Breast epithelium (tissue), 4 donors: ENCODE measurements around the gene LYST. TPM values are rescaled to one million over a fixed set of nuclear protein-coding genes. Genes with fewer than 3 reads are reported as not detected.

ENCODE experiments used
- DNase-seq, 2 donors: peaks; one replicate each; pipeline ENCODE4 v3.0.0-alpha.2; 2019; ENCODE audit warnings: low spot score in 2 of 2
- H3K27ac ChIP-seq, 2 donors: fragments of 200-600 bp; sonication (generic) in 1 of 2; one replicate each; pipeline ENCODE4 v1.5.1; 2016 to 2019; ENCODE audit warnings: mild to moderate bottlenecking in 1 of 2
- H3K27me3 ChIP-seq, 2 donors: fragments of 200-600 bp; sonication (generic) in 1 of 2; one replicate each; pipeline versions ENCODE4 v1.5.1 to v1.6.0; 2017 to 2019; ENCODE audit warnings: control low read depth in 1 of 2, mild to moderate bottlenecking in 1 of 2
- H3K36me3 ChIP-seq: fragments of 200-600 bp; one replicate; pipeline ENCODE4 v1.5.1; 2019
- H3K4me1 ChIP-seq, 2 donors: fragments of 200-600 bp; sonication (generic); one replicate each; pipeline ENCODE4 v1.5.1; 2016 to 2019; ENCODE audit warnings: control low read depth in 1 of 2
- H3K4me3 ChIP-seq, 3 donors: fragments of 200-600 bp; sonication (generic); 1 replicate in 2 of 3; 2 replicates in 1 of 3; pipeline ENCODE4 v1.5.1; 2016 to 2019; ENCODE audit warnings: mild to moderate bottlenecking in 3 of 3, moderate library complexity in 2 of 3
- H3K9me3 ChIP-seq, 2 donors: fragments of 200-600 bp; sonication (generic) in 1 of 2; one replicate each; pipeline ENCODE4 v1.5.1; 2016 to 2019; ENCODE audit warnings: control low read depth in 1 of 2
- POLR2A ChIP-seq: fragments of 450-650 bp; IDR thresholded peaks from one replicate; pipeline ENCODE4 v1.6.1; 2016; ENCODE audit warnings: antibody characterized with exemption, mild to moderate bottlenecking, moderate library complexity
- POLR2AphosphoS5 ChIP-seq, 3 donors: sonication (generic); formaldehyde crosslinking; IDR thresholded peaks; one replicate each; pipeline ENCODE4 v1.6.1; 2017; ENCODE audit warnings: antibody characterized with exemption in 3 of 3
- intact Hi-C: fragments of 100-400 bp; cut with DNase I; formaldehyde crosslinking; loops from one replicate; pipeline ENCODE4 v1.15.1; 2023; ENCODE audit warnings: low total_unique reads
- total RNA-seq, 3 donors: library from RNA; depleted of rRNA; stranded (reverse); fragments of >200 nt; gene quantifications; one replicate each; pipeline ENCODE4 v1.1.0, GENCODE V29; 2016
- TF ChIP-seq, protein P1 (sequence below), 3 donors: fragments of 450-650 bp; IDR thresholded peaks; one replicate each; pipeline ENCODE4 v1.5.1; 2016 to 2017; ENCODE audit warnings: antibody characterized with exemption in 3 of 3, mild to moderate bottlenecking in 3 of 3, moderate library complexity in 3 of 3

The LYST gene
- total RNA-seq, 3 donors from 2014 or later, result 63.3 to 78.3 (median 66.1) TPM

DNA sequence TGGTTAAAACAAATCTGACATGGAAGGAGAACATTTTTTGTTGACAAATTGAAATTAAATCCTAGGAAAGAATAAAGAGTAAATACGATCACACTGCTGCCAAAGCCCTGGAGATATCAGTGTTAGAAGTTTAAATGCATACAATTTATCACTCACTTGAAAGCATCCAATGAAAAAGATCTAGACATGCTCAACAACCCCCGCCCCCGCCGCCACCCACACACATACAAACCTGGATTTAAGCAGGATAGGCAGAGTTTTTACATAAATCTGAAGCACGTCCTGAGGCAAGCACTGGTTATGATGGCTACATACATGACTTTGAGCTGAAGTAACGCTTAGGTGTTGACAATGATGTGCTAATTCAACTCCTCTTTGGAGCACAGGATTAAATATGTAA lies 58.5 kb downstream of the LYST start:
- Histone ChIP-seq H3K27me3 (no peaks in the 10 kb centered on the region), H3K36me3 (no peaks in the 10 kb centered on the region), H3K9me3 (no peaks in the 10 kb centered on the region), H3K27ac (no peak overlapping the region), H3K4me3 (no peak overlapping the region), H3K4me1 (no peaks in the 10 kb centered on the region)
- intact Hi-C loops, result loop anchor here (2.0 kb wide), 1 partner anchor 53 kb away; no protein-coding TSS in a partner anchor
- TF ChIP-seq POLR2A (no peak), POLR2AphosphoS5 (IDR thresholded peaks at IDR 0.05) (no peak)
- TF ChIP-seq, protein P1, sequence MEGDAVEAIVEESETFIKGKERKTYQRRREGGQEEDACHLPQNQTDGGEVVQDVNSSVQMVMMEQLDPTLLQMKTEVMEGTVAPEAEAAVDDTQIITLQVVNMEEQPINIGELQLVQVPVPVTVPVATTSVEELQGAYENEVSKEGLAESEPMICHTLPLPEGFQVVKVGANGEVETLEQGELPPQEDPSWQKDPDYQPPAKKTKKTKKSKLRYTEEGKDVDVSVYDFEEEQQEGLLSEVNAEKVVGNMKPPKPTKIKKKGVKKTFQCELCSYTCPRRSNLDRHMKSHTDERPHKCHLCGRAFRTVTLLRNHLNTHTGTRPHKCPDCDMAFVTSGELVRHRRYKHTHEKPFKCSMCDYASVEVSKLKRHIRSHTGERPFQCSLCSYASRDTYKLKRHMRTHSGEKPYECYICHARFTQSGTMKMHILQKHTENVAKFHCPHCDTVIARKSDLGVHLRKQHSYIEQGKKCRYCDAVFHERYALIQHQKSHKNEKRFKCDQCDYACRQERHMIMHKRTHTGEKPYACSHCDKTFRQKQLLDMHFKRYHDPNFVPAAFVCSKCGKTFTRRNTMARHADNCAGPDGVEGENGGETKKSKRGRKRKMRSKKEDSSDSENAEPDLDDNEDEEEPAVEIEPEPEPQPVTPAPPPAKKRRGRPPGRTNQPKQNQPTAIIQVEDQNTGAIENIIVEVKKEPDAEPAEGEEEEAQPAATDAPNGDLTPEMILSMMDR (IDR thresholded peaks at IDR 0.05), result no peak
- no peak for DNase-seq

DNA sequence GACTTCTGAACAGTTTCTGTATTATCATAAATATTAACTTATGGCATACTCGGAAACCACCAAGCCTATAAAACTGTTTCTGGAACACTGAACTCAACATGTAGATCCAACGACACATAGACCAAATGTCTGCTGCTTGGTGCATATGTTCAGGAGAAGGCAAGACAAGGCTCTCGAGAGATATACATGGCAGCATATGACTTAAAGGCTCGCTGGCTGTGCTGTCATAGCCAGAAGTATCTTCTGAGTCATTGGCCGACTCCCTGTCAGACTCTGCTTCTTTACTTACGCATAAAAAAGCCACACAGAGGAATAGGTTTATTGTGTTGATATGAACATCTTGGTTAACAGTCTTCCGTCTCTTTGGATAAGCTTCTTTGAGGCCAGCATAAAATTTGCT lies 60.6 kb downstream of the LYST start:
- H3K4me3 ChIP-seq, result no peak overlapping the region
- intact Hi-C loops, result no loop called here
- H3K36me3 ChIP-seq, result no peaks in the 10 kb centered on the region
- DNase-seq, result no peak
- no peaks in the 10 kb centered on the region for H3K4me1 ChIP-seq
- TF ChIP-seq POLR2AphosphoS5 (IDR thresholded peaks at IDR 0.05) (no peak), POLR2A (no peak)
- TF ChIP-seq, protein P1 (IDR thresholded peaks at IDR 0.05), result no peak
- H3K9me3 ChIP-seq, result no peaks in the 10 kb centered on the region
- no peaks in the 10 kb centered on the region for H3K27me3 ChIP-seq
- no peak overlapping the region for H3K27ac ChIP-seq

DNA sequence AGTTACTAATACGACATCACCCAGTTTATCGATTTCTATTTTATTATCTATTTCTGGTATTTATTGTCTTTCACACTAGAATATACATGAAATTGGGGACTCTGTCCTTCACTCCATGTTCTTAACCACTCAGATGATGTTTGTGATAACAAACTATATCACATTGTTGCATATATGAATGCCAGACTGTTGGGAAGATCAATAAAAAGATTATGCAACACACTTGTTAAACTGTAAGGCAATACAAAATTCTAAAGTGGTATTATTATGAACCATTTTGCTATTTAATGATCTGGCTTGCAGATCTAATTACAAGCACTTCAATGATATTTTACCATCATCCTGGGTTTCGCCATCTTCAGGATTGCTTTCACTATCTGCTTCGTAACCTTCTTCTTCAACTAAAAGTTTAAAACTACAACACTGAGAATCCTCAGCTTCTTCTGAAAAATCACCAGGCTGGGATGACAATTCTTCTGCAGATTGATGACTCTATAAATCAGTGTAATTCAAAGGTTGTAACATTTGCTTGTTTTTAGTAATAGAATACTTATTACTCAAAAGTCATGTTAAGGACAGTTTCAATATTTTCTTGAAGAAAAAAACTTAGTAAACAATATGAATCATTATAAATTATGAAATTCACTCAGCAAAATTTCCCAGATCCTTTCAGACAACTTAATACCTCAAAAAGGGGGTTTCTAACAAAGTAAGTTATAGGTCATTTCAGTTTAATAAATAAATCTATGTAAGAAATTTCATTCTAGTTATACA lies 63.9 kb downstream of the LYST start:
- Histone ChIP-seq H3K9me3 (no peaks in the 10 kb centered on the region), H3K36me3 (no peaks in the 10 kb centered on the region), H3K4me3 (no peak overlapping the region), H3K27me3 (no peaks in the 10 kb centered on the region), H3K27ac (no peak overlapping the region), H3K4me1 (no peaks in the 10 kb centered on the region)
- TF ChIP-seq, protein P1 (IDR thresholded peaks at IDR 0.05), result no peak
- TF ChIP-seq POLR2A, result no peak
- no peak for TF ChIP-seq POLR2AphosphoS5 (IDR thresholded peaks at IDR 0.05)
- intact Hi-C loops, result no loop called here
- DNase-seq, result no peak

DNA sequence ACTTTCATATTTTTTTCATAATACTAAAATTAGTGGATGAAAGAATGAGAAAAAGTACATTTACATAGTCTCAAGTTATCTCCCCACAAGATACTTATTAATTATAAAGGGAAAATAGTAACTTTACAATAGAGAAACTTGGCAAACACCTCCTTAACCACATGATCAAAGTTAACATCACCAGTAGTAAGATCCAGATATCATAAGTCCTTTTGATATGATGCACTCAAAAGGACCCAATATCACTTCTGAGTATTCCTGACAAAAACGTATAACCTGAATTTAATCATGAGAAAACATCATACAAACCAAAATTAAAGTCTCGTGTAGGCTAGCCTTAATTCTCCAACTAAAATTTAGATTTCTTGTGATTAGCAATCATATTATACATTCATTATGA lies 67.4 kb downstream of the LYST start:
- no peaks in the 10 kb centered on the region for H3K9me3 ChIP-seq
- DNase-seq, result no peak
- H3K4me3 ChIP-seq, result no peak overlapping the region
- H3K36me3 ChIP-seq, result no peaks in the 10 kb centered on the region
- intact Hi-C loops, result no loop called here
- no peak overlapping the region for H3K27ac ChIP-seq
- TF ChIP-seq POLR2A, result no peak
- no peak for TF ChIP-seq POLR2AphosphoS5 (IDR thresholded peaks at IDR 0.05)
- TF ChIP-seq, protein P1 (IDR thresholded peaks at IDR 0.05), result no peak
- H3K4me1 ChIP-seq, result no peaks in the 10 kb centered on the region
- H3K27me3 ChIP-seq, result no peaks in the 10 kb centered on the region

DNA sequence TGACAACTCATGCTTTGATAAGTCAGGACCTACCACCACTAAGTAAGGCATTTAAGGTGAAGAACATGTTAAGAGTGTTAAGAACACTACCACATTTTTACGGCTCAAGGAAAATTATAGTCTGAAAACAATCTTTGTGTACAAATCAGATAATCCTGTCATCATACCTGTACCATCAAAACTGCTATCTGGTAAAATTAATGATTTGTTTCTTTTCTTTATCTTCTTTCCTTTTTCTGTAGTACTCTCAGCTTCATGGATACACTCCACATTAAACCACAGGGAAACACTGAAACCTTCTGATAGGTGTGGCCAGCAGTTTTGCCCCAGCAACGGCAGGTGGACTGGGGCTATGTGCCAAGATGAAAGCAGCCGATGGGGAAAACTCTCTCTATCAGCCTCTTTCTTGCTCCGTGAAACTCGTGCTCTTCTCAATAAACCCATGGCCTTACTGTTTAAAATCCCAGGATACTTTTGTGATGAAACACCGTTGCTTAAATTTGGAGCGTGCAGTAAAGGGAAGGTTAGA lies 75.1 kb downstream of the LYST start:
- Histone ChIP-seq H3K27ac (no peak overlapping the region), H3K4me1 (no peaks in the 10 kb centered on the region), H3K4me3 (no peak overlapping the region), H3K27me3 (no peaks in the 10 kb centered on the region), H3K36me3 (peaks cover 5% of the 10 kb centered on the region), H3K9me3 (no peaks in the 10 kb centered on the region)
- TF ChIP-seq POLR2A (no peak), POLR2AphosphoS5 (IDR thresholded peaks at IDR 0.05) (no peak)
- TF ChIP-seq, protein P1 (IDR thresholded peaks at IDR 0.05), result no peak
- intact Hi-C loops, result no loop called here
- DNase-seq, result no peak
